Testis (tissue), 2 donors: Measurements from ENCODE around the gene FRMPD4.

Experiments used
- CTCF ChIP-seq, 3 experiments: fragments of 450-650 bp in 2 of 3; fragments of 200-600 bp in 1 of 3; sonication (generic) in 1 of 3; IDR thresholded peaks; one replicate each; pipeline ENCODE4 v1.5.1; 2016 to 2019; ENCODE audit warnings: antibody characterized with exemption in 3 of 3, mild to moderate bottlenecking in 2 of 3, moderate library complexity in 1 of 3
- POLR2A ChIP-seq: fragments of 450-650 bp; IDR thresholded peaks from one replicate; pipeline ENCODE4 v1.6.1; 2017; ENCODE audit warnings: antibody characterized with exemption, mild to moderate bottlenecking, moderate library complexity

GRCh38 chrX:12344954-12345353, 206.7 kb downstream of the FRMPD4 start:
- no peak for TF ChIP-seq CTCF (IDR thresholded peaks at IDR 0.05)
- TF ChIP-seq POLR2A, result no peak
